ENCODE results near the gene SDC4. TPM values are rescaled to one million over a fixed set of nuclear protein-coding genes. Genes with fewer than 3 reads are reported as not detected.

Gene SDC4
- total RNA-seq = 24.6 and 32.4 TPM in 2 replicates

- no peak for DNase-seq (ENCODE audit: low read depth, low spot score)
These were observed at the start of gene SDC4 for GRCh38 chr20:45347936-45348778. SDC4 (minus strand) TSS chr20:45348424; CDS start chr20:45348384, 40 bp downstream.

- no peak for DNase-seq (ENCODE audit: low read depth, low spot score)
These were observed 46.8 kb upstream of the SDC4 start for GRCh38 chr20:45395114-45395415.

GRCh38 chr20:45394221-45395113 is 46.2 kb upstream of the SDC4 start:
- DNase-seq (ENCODE audit: low read depth, low spot score) = no peak

GRCh38 chr20:45392733-45393132 is 44.5 kb upstream of the SDC4 start:
- no peak for DNase-seq (ENCODE audit: low read depth, low spot score)

GRCh38 chr20:45391559-45391958 is 43.3 kb upstream of the SDC4 start:
- no peak for DNase-seq (ENCODE audit: low read depth, low spot score)

- DNase-seq (ENCODE audit: low read depth, low spot score) = no peak
These were observed 42.7 kb upstream of the SDC4 start for GRCh38 chr20:45390931-45391330.

GRCh38 chr20:45387274-45387673 is 39.0 kb upstream of the SDC4 start:
- DNase-seq (ENCODE audit: low read depth, low spot score) = no peak

- DNase-seq (ENCODE audit: low read depth, low spot score) = no peak
These were observed 30.0 kb upstream of the SDC4 start, which contains the start of gene TP53TG5 for GRCh38 chr20:45378191-45378590. TP53TG5 (minus strand) TSS chr20:45378325; CDS start chr20:45378236, 89 bp downstream.

GRCh38 chr20:45377269-45377668 is 29.0 kb upstream of the SDC4 start:
- DNase-seq (ENCODE audit: low read depth, low spot score) = no peak

- no peak for DNase-seq (ENCODE audit: low read depth, low spot score)
These were observed 26.7 kb upstream of the SDC4 start for GRCh38 chr20:45374966-45375365.

- DNase-seq (ENCODE audit: low read depth, low spot score) = no peak
These were observed 25.9 kb upstream of the SDC4 start for GRCh38 chr20:45374101-45374467.

- DNase-seq (ENCODE audit: low read depth, low spot score) = peak; percentile 46
These were observed 25.3 kb upstream of the SDC4 start for GRCh38 chr20:45373353-45374100.

GRCh38 chr20:45372646-45373352 is 24.6 kb upstream of the SDC4 start:
- no peak for DNase-seq (ENCODE audit: low read depth, low spot score)

- no peak for DNase-seq (ENCODE audit: low read depth, low spot score)
These were observed 24.0 kb upstream of the SDC4 start for GRCh38 chr20:45372241-45372640.

GRCh38 chr20:45370571-45371160 is 22.4 kb upstream of the SDC4 start:
- no peak for DNase-seq (ENCODE audit: low read depth, low spot score)

GRCh38 chr20:45368221-45368980 is 20.2 kb upstream of the SDC4 start:
- no peak for DNase-seq (ENCODE audit: low read depth, low spot score)

GRCh38 chr20:45367126-45367525 is 18.9 kb upstream of the SDC4 start:
- no peak for DNase-seq (ENCODE audit: low read depth, low spot score)

GRCh38 chr20:45366631-45367030 is 18.4 kb upstream of the SDC4 start:
- DNase-seq (ENCODE audit: low read depth, low spot score) = no peak

GRCh38 chr20:45366192-45366591 is 18.0 kb upstream of the SDC4 start:
- no peak for DNase-seq (ENCODE audit: low read depth, low spot score)

GRCh38 chr20:45365444-45365970 is 17.3 kb upstream of the SDC4 start:
- DNase-seq (ENCODE audit: low read depth, low spot score) = no peak

Data from pulmonary artery endothelial cell (primary cell).